ENCODE results near the gene KRTAP19-1. TPM values are rescaled to one million over a fixed set of nuclear protein-coding genes. Genes with fewer than 3 reads are reported as not detected.

KRTAP19-1 gene
- polyA plus RNA-seq, 1 donor from 2014 or later: not detected

GRCh38 chr21:30447056-30447455, 33.1 kb downstream of the KRTAP19-1 start:
- no peak overlapping the region for H3K27ac ChIP-seq (ENCODE audit: low read length)
- no peak overlapping the region for H3K4me2 ChIP-seq (ENCODE audit: low read length)
- H3K79me2 ChIP-seq (replicated peaks; ENCODE audit: insufficient read depth, low read length): no peaks in the 10 kb centered on the region
- H3F3A ChIP-seq (ENCODE audit: insufficient read depth, low read length, poor library complexity, severe bottlenecking): no peaks in the 10 kb centered on the region
- H3K9ac ChIP-seq (ENCODE audit: low read length): no peak overlapping the region
- no peak for TF ChIP-seq MXI1 (conservative IDR thresholded peaks at IDR 0.05; ENCODE audit: poor library complexity, severe bottlenecking)
- TF ChIP-seq CTCF (IDR thresholded peaks at IDR 0.05; ENCODE audit: poor library complexity, severe bottlenecking): no peak
- no peak for TF ChIP-seq POLR2AphosphoS5 (IDR thresholded peaks at IDR 0.05)
- TF ChIP-seq RAD21 (conservative IDR thresholded peaks at IDR 0.05): no peak
- no peak overlapping the region for H3K4me3 ChIP-seq (ENCODE audit: low read length)
- H2AFZ ChIP-seq (ENCODE audit: low read depth, low read length): no peak overlapping the region
- H4K20me1 ChIP-seq (ENCODE audit: insufficient read depth): no peaks in the 10 kb centered on the region
- H3K36me3 ChIP-seq (ENCODE audit: insufficient read depth, low read length): no peaks in the 10 kb centered on the region
- H3K9me3 ChIP-seq (ENCODE audit: low read length): no peaks in the 10 kb centered on the region
- no peaks in the 10 kb centered on the region for H3K27me3 ChIP-seq (ENCODE audit: insufficient read depth, low read depth, low read length)
- H3K9me2 ChIP-seq (ENCODE audit: insufficient read depth, low read length): no peaks in the 10 kb centered on the region

- Histone ChIP-seq H3K27ac (ENCODE audit: low read length) (no peak overlapping the region), H3K79me2 (replicated peaks; ENCODE audit: insufficient read depth, low read length) (no peaks in the 10 kb centered on the region), H3K9ac (ENCODE audit: low read length) (no peak overlapping the region), H4K20me1 (ENCODE audit: insufficient read depth) (no peaks in the 10 kb centered on the region), H2AFZ (ENCODE audit: low read depth, low read length) (no peak overlapping the region), H3K27me3 (ENCODE audit: insufficient read depth, low read depth, low read length) (no peaks in the 10 kb centered on the region), H3K9me3 (ENCODE audit: low read length) (no peaks in the 10 kb centered on the region), H3F3A (ENCODE audit: insufficient read depth, low read length, poor library complexity, severe bottlenecking) (no peaks in the 10 kb centered on the region), H3K9me2 (ENCODE audit: insufficient read depth, low read length) (no peaks in the 10 kb centered on the region), H3K36me3 (ENCODE audit: insufficient read depth, low read length) (no peaks in the 10 kb centered on the region), H3K4me3 (ENCODE audit: low read length) (no peak overlapping the region), H3K4me2 (ENCODE audit: low read length) (no peak overlapping the region)
- TF ChIP-seq MXI1 (conservative IDR thresholded peaks at IDR 0.05; ENCODE audit: poor library complexity, severe bottlenecking): no peak
- TF ChIP-seq EZH2 (IDR thresholded peaks at IDR 0.05; ENCODE audit: borderline replicate concordance, insufficient read depth, low read length, poor library complexity, severe bottlenecking): no peak
- no peak for TF ChIP-seq EP300 (conservative IDR thresholded peaks at IDR 0.05; ENCODE audit: poor library complexity, severe bottlenecking)
- TF ChIP-seq CTCF (IDR thresholded peaks at IDR 0.05; ENCODE audit: poor library complexity, severe bottlenecking): no peak
- no peak for TF ChIP-seq RAD21 (conservative IDR thresholded peaks at IDR 0.05)
- TF ChIP-seq REST (IDR thresholded peaks at IDR 0.05; ENCODE audit: borderline replicate concordance): no peak
- no peak for TF ChIP-seq POLR2AphosphoS5 (IDR thresholded peaks at IDR 0.05)
- TF ChIP-seq SMC3 (conservative IDR thresholded peaks at IDR 0.05; ENCODE audit: poor library complexity): no peak
- no peak for TF ChIP-seq TAF1 (IDR thresholded peaks at IDR 0.05; ENCODE audit: low read depth)
Observed at GRCh38 chr21:30444204-30444603, 36.0 kb downstream of the KRTAP19-1 start.
